Activated naive CD4-positive, alpha-beta T cell treated with anti-CD3 and anti-CD28 coated beads for 36 hours (primary cell): ENCODE measurements around the gene TTBK2. TPM values are rescaled to one million over a fixed set of nuclear protein-coding genes. Genes with fewer than 3 reads are reported as not detected.

ENCODE experiments used
- CTCF ChIA-PET: fragments of 350-600 bp; sonication (Branson Sonifier 250); formaldehyde crosslinking; loops from one replicate; lab custom pipeline; 2021; ENCODE audit warnings: antibody characterized with exemption; lab: Charles Lee
- DNase-seq: peaks from one replicate; pipeline ENCODE4 v3.0.0-alpha.2; 2020
- H3K27ac Mint-ChIP-seq: one replicate; pipeline ENCODE4 v1.8.0; 2021; ENCODE audit warnings: mild to moderate bottlenecking, mixed read lengths
- H3K27me3 Mint-ChIP-seq: one replicate; pipeline ENCODE4 v1.8.0; 2021; ENCODE audit warnings: low read depth, mixed read lengths
- H3K36me3 Mint-ChIP-seq: one replicate; pipeline ENCODE4 v1.8.0; 2021; ENCODE audit warnings: low read depth, mixed read lengths
- H3K4me1 Mint-ChIP-seq: one replicate; pipeline ENCODE4 v1.8.0; 2021; ENCODE audit warnings: low read depth, mixed read lengths
- H3K4me3 Mint-ChIP-seq: one replicate; pipeline ENCODE4 v1.8.0; 2021; ENCODE audit warnings: mild to moderate bottlenecking, moderate library complexity, mixed read lengths
- H3K9me3 Mint-ChIP-seq: one replicate; pipeline ENCODE4 v1.8.0; 2021; ENCODE audit warnings: mixed read lengths
- intact Hi-C: fragments of 100-400 bp; cut with micrococcal nuclease; formaldehyde crosslinking; loops from one replicate; pipeline ENCODE4 v1.15.1; 2023
- total RNA-seq, 2 experiments: library from RNA; stranded (reverse); gene quantifications; one replicate each; pipeline ENCODE4 v1.2.3, GENCODE V29; 2021

Gene TTBK2
- total RNA-seq, 2 experiments from 2014 or later, result 13.5 to 15.7 TPM

DNA sequence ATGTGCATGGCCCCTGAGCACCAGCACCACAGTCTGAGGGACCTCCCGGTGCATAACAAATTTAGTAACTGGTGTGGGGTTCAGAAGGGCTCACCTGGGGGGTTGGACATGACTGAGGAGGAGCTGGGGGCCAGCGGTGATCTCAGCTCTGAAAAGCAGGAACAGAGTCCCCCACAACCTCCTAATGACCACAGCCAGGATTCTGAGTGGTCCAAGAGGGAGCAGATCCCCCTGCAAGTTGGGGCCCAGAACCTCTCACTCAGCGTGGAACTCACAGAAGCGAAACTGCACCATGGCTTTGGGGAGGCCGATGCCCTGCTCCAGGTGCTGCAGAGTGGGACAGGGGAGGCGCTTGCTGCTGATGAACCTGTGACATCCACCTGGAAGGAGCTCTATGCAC is 226.6 kb downstream of the TTBK2 start:
- no peaks in the 10 kb centered on the region for H3K36me3 Mint-ChIP-seq
- intact Hi-C loops, result no loop called here
- H3K4me1 Mint-ChIP-seq, result no peaks in the 10 kb centered on the region
- H3K9me3 Mint-ChIP-seq, result no peaks in the 10 kb centered on the region
- H3K27me3 Mint-ChIP-seq, result no peaks in the 10 kb centered on the region
- no peak for DNase-seq
- H3K27ac Mint-ChIP-seq, result no peak overlapping the region
- CTCF ChIA-PET, result no interaction called here
- no peak overlapping the region for H3K4me3 Mint-ChIP-seq

DNA sequence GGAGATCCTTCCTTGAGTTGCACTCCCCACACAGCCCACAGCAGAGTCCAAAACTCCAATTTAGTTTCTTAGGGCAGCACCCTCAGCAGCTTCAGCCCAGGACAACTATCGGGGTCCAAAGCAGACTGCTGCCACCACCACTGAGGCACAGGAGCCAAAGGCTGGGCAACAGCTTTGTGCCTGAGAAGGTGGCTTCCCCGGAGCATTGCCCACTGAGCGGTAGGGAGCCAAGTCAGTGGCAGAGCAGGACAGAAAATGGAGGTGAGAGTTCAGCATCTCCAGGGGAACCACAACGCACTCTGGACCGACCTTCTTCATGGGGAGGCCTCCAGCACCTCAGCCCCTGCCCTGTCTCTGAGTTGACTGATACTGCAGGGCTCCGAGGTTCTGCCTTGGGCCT is 227.1 kb downstream of the TTBK2 start:
- H3K27ac Mint-ChIP-seq, result no peak overlapping the region
- no peaks in the 10 kb centered on the region for H3K36me3 Mint-ChIP-seq
- CTCF ChIA-PET, result interaction anchor here (1.7 kb wide), 1 partner anchor 12 kb away, joined by 5 read pairs; no protein-coding TSS in a partner anchor
- H3K9me3 Mint-ChIP-seq, result no peaks in the 10 kb centered on the region
- DNase-seq, result no peak
- H3K4me1 Mint-ChIP-seq, result no peaks in the 10 kb centered on the region
- H3K4me3 Mint-ChIP-seq, result no peak overlapping the region
- H3K27me3 Mint-ChIP-seq, result no peaks in the 10 kb centered on the region
- intact Hi-C loops, result no loop called here

DNA sequence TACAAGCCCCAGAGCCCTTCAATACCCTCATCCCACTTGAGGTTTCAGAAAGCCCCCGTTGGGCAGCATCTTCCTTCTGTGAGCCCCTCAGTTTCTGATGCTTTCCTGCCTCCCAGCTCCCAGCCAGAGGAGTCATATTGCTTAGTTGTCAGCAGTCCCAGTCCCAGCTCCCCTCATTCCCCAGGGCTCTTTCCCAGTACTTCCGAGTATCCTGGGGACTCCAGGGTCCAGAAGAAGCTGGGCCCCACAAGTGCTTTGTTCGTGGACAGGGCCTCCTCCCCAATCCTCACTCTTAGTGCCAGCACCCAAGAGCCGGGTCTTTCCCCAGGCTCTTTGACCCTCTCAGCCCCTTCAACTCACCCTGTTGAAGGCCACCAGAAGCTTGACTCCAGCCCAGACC is 227.6 kb downstream of the TTBK2 start:
- intact Hi-C loops, result no loop called here
- Mint-ChIP-seq H3K27ac (no peak overlapping the region), H3K4me3 (no peak overlapping the region), H3K36me3 (no peaks in the 10 kb centered on the region), H3K9me3 (no peaks in the 10 kb centered on the region), H3K4me1 (no peaks in the 10 kb centered on the region), H3K27me3 (no peaks in the 10 kb centered on the region)
- CTCF ChIA-PET, result interaction anchor here (1.7 kb wide), 1 partner anchor 12 kb away, joined by 5 read pairs; no protein-coding TSS in a partner anchor
- DNase-seq, result no peak

DNA sequence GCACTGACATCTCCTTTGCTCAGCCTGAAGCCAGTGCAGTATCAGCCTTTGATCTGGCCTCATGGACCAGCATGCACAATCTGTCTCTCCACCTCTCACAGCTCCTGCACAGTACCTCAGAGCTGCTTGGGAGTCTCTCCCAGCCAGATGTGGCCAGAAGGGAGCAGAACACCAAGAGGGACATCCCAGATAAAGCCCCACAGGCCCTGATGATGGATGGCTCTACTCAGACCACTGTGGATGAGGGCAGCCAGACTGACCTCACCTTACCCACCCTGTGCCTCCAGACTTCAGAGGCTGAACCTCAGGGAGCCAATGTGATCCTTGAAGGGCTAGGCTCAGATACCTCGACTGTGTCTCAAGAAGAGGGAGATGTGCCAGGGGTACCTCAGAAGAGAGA is 228.0 kb downstream of the TTBK2 start:
- no peak for DNase-seq
- Mint-ChIP-seq H3K27me3 (no peaks in the 10 kb centered on the region), H3K9me3 (no peaks in the 10 kb centered on the region), H3K27ac (no peak overlapping the region), H3K4me3 (no peak overlapping the region), H3K36me3 (no peaks in the 10 kb centered on the region), H3K4me1 (no peaks in the 10 kb centered on the region)
- CTCF ChIA-PET, result interaction anchor here (1.7 kb wide), 1 partner anchor 13 kb away, joined by 5 read pairs; no protein-coding TSS in a partner anchor
- intact Hi-C loops, result no loop called here

DNA sequence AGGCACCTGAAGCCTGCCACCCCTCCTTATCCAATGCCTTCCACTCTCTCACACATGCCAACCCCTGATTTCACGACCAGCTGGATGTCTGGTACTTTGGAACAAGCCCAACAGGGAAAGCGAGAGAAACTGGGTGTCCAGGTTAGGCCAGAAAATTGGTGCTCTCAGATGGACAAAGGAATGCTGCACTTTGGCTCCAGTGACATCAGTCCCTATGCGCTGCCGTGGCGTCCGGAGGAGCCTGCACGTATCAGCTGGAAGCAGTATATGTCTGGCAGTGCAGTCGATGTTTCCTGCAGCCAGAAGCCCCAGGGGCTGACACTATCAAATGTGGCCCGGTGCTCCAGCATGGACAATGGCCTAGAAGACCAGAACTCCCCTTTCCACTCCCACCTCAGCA is 228.8 kb downstream of the TTBK2 start:
- no peak for DNase-seq
- Mint-ChIP-seq H3K27me3 (no peaks in the 10 kb centered on the region), H3K27ac (no peak overlapping the region), H3K4me3 (no peak overlapping the region), H3K4me1 (no peaks in the 10 kb centered on the region), H3K36me3 (no peaks in the 10 kb centered on the region), H3K9me3 (no peaks in the 10 kb centered on the region)
- intact Hi-C loops, result no loop called here
- CTCF ChIA-PET, result interaction anchor here (1.7 kb wide), 1 partner anchor 14 kb away, joined by 5 read pairs; no protein-coding TSS in a partner anchor

DNA sequence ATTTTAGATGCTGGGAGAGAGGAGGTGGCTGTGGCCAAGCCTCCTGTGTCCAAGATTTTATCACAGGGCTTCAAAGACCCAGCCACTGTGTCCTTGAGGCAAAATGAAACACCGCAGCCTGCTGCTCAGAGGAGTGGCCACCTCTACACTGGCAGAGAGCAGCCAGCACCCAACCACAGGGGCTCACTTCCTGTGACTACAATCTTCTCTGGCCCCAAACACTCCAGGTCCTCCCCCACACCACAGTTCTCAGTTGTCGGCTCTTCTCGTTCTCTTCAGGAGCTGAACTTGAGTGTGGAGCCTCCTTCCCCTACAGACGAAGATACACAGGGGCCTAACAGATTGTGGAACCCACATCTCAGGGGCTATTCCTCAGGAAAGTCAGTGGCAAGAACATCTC is 229.3 kb downstream of the TTBK2 start:
- intact Hi-C loops, result no loop called here
- Mint-ChIP-seq H3K36me3 (no peaks in the 10 kb centered on the region), H3K27me3 (no peaks in the 10 kb centered on the region), H3K9me3 (no peaks in the 10 kb centered on the region), H3K27ac (no peak overlapping the region), H3K4me1 (no peaks in the 10 kb centered on the region), H3K4me3 (no peak overlapping the region)
- CTCF ChIA-PET, result no interaction called here
- no peak for DNase-seq

Other genes starting within 250 kb of the TTBK2 start
- 10 to 100 TPM; 19.9 to 21.9 TPM for gene CDAN1, start 183.7 kb downstream of the TTBK2 start, total RNA-seq
- gene UBR1, start 185.3 kb upstream of the TTBK2 start, total RNA-seq, result 10 to 100 TPM; 25.2 to 25.9 TPM
- 1 to 10 TPM; 5.8 to 6.6 TPM for gene TMEM62, start 212.8 kb upstream of the TTBK2 start, total RNA-seq